Metanephros (tissue), 1 donor: ENCODE measurements around the gene RBMY1F. TPM values are rescaled to one million over a fixed set of nuclear protein-coding genes. Genes with fewer than 3 reads are reported as not detected.

Experiments used
- total RNA-seq: library from RNA; depleted of rRNA; stranded (reverse); fragments of >200 nt; gene quantifications from one replicate; pipeline ENCODE4 v1.2.3, GENCODE V29; 2014

The RBMY1F gene
- total RNA-seq: not detected

GRCh38 chrY:22182823-22183222, at the start of gene RBMY1F:
RBMY1F (minus strand) TSS chrY:22182923; CDS start chrY:22180969, 1,954 bp downstream.

Other genes starting within 250 kb of the RBMY1F start
- gene RBMY1J, start 220.5 kb upstream of the RBMY1F start, total RNA-seq: not detected